ENCODE data around the gene JAGN1.
"Not testable (repeated sequence)": the region's sequence is repeated elsewhere in the genome, so short reads cannot be mapped to it uniquely, and the experiment has no call there.

Gene JAGN1

GRCh38 chr3:9890249-9891071, at the start of gene JAGN1:
TSS of gene JAGN1 (plus strand) at chr3:9890610. CDS start at chr3:9890723, 113 bp downstream.
- DNase-seq: peak; percentile 93

- no peak for DNase-seq
Measured at GRCh38 chr3:9841015-9841414, 49.4 kb upstream of the JAGN1 start.

GRCh38 chr3:9843715-9844438, 46.5 kb upstream of the JAGN1 start, which contains the start of gene RPUSD3:
TSS of gene RPUSD3 (minus strand) at chr3:9844008. CDS start at chr3:9843990, 18 bp downstream.
- peak; percentile 98 for DNase-seq

- DNase-seq: no peak
Measured at GRCh38 chr3:9846231-9846630, 44.2 kb upstream of the JAGN1 start.

- no peak for DNase-seq
Measured at GRCh38 chr3:9846931-9847488, 43.4 kb upstream of the JAGN1 start.

GRCh38 chr3:9847870-9848269, 42.5 kb upstream of the JAGN1 start:
- not testable (repeated sequence) for DNase-seq

GRCh38 chr3:9848860-9849259, 41.5 kb upstream of the JAGN1 start:
- not testable (repeated sequence) for DNase-seq

GRCh38 chr3:9851383-9851782, 39.0 kb upstream of the JAGN1 start:
- DNase-seq: not testable (repeated sequence)

- DNase-seq: not testable (repeated sequence)
Measured at GRCh38 chr3:9851926-9852325, 38.5 kb upstream of the JAGN1 start.

GRCh38 chr3:9852528-9852927, 37.9 kb upstream of the JAGN1 start:
- DNase-seq: no peak

- DNase-seq: not testable (repeated sequence)
Measured at GRCh38 chr3:9854291-9854940, 36.0 kb upstream of the JAGN1 start.

GRCh38 chr3:9855594-9855993, 34.8 kb upstream of the JAGN1 start:
- DNase-seq: no peak

GRCh38 chr3:9859530-9860025, 30.8 kb upstream of the JAGN1 start:
- DNase-seq: no peak

- no peak for DNase-seq
Measured at GRCh38 chr3:9861201-9861600, 29.2 kb upstream of the JAGN1 start.

GRCh38 chr3:9861626-9862130, 28.7 kb upstream of the JAGN1 start:
- DNase-seq: no peak

GRCh38 chr3:9862391-9863057, 27.9 kb upstream of the JAGN1 start:
- DNase-seq: peak; percentile 32

GRCh38 chr3:9863058-9863772, 27.2 kb upstream of the JAGN1 start:
- no peak for DNase-seq

GRCh38 chr3:9864200-9864927, 26.0 kb upstream of the JAGN1 start:
- no peak for DNase-seq

- DNase-seq: not testable (repeated sequence)
Measured at GRCh38 chr3:9865125-9865637, 25.2 kb upstream of the JAGN1 start.

GRCh38 chr3:9866639-9867038, 23.8 kb upstream of the JAGN1 start:
- DNase-seq: no peak
